AG04450 (cell line): ENCODE measurements around the gene SLCO2B1. TPM values are rescaled to one million over a fixed set of nuclear protein-coding genes. Genes with fewer than 3 reads are reported as not detected.

Source experiments
- CTCF ChIA-PET: fragments of 300-600, 350-600 bp; formaldehyde crosslinking; extraction: SDS; loops from one replicate; lab custom pipeline; 2022; ENCODE audit warnings: antibody characterized with exemption, inconsistent platforms; lab: Charles Lee
- POLR2A ChIA-PET: fragments of 350-600 bp; formaldehyde crosslinking; extraction: SDS; loops from one replicate; lab custom pipeline; 2021; ENCODE audit warnings: antibody characterized with exemption, inconsistent platforms; lab: Yijun Ruan, JAX
- DNase-seq: peaks from one replicate; pipeline ENCODE4 v3.0.0-alpha.2; 2011; ENCODE audit warnings: low read depth, low spot score
- H3K27ac ChIP-seq: one replicate; pipeline ENCODE4 v1.5.1; 2012; ENCODE audit warnings: low read depth, low read length, control low read depth
- H3K27me3 ChIP-seq: one replicate; pipeline ENCODE4 v1.6.0; 2012; ENCODE audit warnings: low read length; ENCODE audit not compliant: control insufficient read depth, insufficient read depth
- H3K4me3 ChIP-seq: 2 replicates; pipeline ENCODE4 v1.5.1; 2011; ENCODE audit warnings: mild to moderate bottlenecking, low read depth, low read length, control low read depth
- H3K9me3 ChIP-seq: 2 replicates; pipeline ENCODE4 v1.5.1; 2012; ENCODE audit warnings: low read length; ENCODE audit not compliant: control insufficient read depth, insufficient read depth
- polyA plus RNA-seq: library from polyadenylated mRNA; depleted of rRNA; stranded (reverse); fragments of >200 nt; gene quantifications from 2 replicates; pipeline ENCODE4 v1.2.3, GENCODE V29; 2011
- TF ChIP-seq, protein P1 (sequence below): IDR thresholded peaks from 2 replicates; pipeline ENCODE4 v1.5.1; 2011; ENCODE audit warnings: low read depth, low read length, control low read depth, inconsistent platforms

Gene SLCO2B1
- polyA plus RNA-seq, 1 experiment: not detected

DNA sequence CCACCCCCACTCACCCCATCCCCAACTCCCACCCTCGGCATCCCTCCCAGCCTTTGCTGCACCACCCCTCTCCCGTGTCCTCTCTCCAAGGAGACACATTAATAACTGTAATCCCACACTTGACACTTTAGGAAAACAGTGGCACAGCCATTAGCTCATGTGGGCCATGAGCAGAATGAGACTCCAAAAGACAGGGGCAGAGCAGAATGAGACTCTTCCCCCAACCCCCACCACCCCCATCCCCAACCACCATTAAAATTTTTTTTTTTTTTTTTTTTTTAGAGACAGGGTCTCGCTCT, 6.2 kb upstream of the SLCO2B1 start:
- no peak overlapping the region for H3K27ac ChIP-seq
- ChIA-PET POLR2A (no interaction called here), CTCF (interaction anchor here (0.6 to 11.3 kb wide), 16 partner anchors 9 to 1147 kb away, joined by 3 to 216 read pairs (median 4); no protein-coding TSS in a partner anchor)
- no peak for DNase-seq
- H3K4me3 ChIP-seq: no peak overlapping the region
- TF ChIP-seq, protein P1, sequence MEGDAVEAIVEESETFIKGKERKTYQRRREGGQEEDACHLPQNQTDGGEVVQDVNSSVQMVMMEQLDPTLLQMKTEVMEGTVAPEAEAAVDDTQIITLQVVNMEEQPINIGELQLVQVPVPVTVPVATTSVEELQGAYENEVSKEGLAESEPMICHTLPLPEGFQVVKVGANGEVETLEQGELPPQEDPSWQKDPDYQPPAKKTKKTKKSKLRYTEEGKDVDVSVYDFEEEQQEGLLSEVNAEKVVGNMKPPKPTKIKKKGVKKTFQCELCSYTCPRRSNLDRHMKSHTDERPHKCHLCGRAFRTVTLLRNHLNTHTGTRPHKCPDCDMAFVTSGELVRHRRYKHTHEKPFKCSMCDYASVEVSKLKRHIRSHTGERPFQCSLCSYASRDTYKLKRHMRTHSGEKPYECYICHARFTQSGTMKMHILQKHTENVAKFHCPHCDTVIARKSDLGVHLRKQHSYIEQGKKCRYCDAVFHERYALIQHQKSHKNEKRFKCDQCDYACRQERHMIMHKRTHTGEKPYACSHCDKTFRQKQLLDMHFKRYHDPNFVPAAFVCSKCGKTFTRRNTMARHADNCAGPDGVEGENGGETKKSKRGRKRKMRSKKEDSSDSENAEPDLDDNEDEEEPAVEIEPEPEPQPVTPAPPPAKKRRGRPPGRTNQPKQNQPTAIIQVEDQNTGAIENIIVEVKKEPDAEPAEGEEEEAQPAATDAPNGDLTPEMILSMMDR: no peak
- H3K9me3 ChIP-seq: no peaks in the 10 kb centered on the region
- peaks cover 21% of the 10 kb centered on the region for H3K27me3 ChIP-seq

DNA sequence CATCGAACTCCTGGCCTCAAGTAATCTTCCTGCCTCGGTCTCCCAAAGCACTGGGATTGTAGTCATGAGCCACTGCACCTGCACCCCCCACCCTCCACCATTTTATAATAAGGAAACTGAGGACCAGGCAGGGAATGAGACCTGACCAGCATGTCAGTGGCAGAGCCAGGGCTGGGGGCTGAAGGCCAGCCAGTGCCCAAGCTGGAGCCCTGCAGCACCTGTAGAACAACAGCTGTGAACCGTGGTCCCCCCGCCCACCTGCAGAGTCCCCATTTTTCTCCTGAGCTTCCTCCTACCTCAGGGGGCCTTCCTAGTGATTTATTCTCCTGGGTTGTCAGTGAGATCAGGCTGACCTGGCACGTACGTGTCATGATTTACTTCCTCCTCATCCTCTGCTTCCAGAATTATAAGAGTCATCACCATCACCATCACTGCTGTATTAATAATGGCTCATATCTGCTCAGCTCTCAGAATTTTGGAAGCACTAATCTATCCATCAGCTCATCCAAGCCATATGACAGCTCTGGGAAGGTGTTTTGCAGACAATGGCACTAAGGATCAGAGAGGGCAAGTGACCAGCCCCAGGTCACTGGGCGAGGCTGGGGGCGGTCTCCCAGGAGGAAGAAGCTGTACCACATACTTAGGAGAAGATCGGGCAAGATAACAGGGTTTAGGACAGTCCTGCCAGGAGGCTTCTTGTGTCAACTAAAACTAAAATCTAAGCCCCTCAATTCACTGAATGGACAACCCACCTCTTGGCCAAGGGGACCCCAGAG, 5.5 kb upstream of the SLCO2B1 start:
- H3K27me3 ChIP-seq: peaks cover 27% of the 10 kb centered on the region
- no peak for DNase-seq
- no peak overlapping the region for H3K27ac ChIP-seq
- POLR2A ChIA-PET: no interaction called here
- no peak overlapping the region for H3K4me3 ChIP-seq
- no peaks in the 10 kb centered on the region for H3K9me3 ChIP-seq
- CTCF ChIA-PET: interaction anchor here (0.6 to 11.3 kb wide), 14 partner anchors 9 to 1148 kb away, joined by 3 to 216 read pairs (median 5); no protein-coding TSS in a partner anchor
- TF ChIP-seq, protein P1: no peak

DNA sequence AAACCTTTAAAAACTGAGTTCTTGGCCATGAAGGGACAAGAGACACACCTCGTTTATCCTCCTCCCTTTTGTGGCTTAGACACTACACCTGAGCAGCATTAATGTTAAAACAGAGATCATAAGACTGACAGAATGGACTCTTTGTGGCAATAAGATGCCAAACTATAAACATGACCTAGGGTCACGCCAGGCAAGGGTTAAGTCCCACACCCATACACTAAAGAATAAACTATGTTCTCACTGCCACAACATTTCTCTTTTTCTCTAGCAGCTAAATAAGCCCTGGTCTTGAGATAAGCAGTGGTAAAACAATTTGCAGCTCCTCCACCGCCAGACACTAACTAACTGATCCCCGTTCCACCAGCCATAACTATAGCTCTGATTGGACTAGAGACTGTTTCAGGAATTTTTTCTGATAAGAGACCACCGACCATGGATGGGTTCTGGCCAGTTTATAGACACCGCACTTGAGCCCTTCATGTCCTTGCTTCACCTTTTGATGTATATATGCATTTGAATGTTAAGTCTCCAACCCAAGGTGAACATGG, 4.9 kb upstream of the SLCO2B1 start:
- no peak overlapping the region for H3K27ac ChIP-seq
- CTCF ChIA-PET: interaction anchor here (1.9 to 11.3 kb wide), 3 partner anchors 59 to 104 kb away, joined by 8 to 216 read pairs (median 164); no protein-coding TSS in a partner anchor
- TF ChIP-seq, protein P1: no peak

DNA sequence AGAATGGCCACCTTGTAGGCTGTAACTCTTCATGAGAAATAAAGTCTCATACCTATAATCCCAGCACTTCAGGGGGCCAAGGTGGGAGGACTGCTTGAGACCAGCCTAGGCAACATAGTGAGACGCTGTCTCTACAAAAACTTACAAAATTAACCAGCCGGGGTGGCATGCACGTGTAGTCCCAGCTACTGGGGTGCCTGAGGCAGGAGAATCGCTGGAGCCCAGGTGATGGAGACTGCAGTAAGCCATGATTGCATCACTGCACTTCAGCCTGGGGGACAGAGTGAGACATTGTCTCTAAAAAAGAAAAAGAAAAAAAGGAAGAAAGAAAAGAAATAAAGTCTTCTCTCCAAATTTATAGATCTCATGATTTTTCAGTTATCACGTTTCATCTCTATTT, 4.2 kb upstream of the SLCO2B1 start:
- H3K4me3 ChIP-seq: no peak overlapping the region
- DNase-seq: no peak
- H3K27ac ChIP-seq: no peak overlapping the region
- peaks cover 40% of the 10 kb centered on the region for H3K27me3 ChIP-seq
- no peaks in the 10 kb centered on the region for H3K9me3 ChIP-seq
- POLR2A ChIA-PET: no interaction called here
- CTCF ChIA-PET: interaction anchor here (1.9 to 11.3 kb wide), 3 partner anchors 58 to 103 kb away, joined by 8 to 216 read pairs (median 164); no protein-coding TSS in a partner anchor
- TF ChIP-seq, protein P1: no peak

More for the DNA sequence above, 4.9 kb upstream of the SLCO2B1 start:
- DNase-seq: no peak
- Histone ChIP-seq H3K27me3 (peaks cover 33% of the 10 kb centered on the region), H3K9me3 (no peaks in the 10 kb centered on the region), H3K4me3 (no peak overlapping the region)
- POLR2A ChIA-PET: no interaction called here
